Suppressor macrophage treated with lipopolysaccharide for 1 hour (primary cell): ENCODE measurements around the gene C1QL1.

Source experiments
- DNase-seq, 3 donors: peaks; one replicate each; pipeline ENCODE4 v3.0.0-alpha.2; 2020 to 2022

The C1QL1 gene

DNA sequence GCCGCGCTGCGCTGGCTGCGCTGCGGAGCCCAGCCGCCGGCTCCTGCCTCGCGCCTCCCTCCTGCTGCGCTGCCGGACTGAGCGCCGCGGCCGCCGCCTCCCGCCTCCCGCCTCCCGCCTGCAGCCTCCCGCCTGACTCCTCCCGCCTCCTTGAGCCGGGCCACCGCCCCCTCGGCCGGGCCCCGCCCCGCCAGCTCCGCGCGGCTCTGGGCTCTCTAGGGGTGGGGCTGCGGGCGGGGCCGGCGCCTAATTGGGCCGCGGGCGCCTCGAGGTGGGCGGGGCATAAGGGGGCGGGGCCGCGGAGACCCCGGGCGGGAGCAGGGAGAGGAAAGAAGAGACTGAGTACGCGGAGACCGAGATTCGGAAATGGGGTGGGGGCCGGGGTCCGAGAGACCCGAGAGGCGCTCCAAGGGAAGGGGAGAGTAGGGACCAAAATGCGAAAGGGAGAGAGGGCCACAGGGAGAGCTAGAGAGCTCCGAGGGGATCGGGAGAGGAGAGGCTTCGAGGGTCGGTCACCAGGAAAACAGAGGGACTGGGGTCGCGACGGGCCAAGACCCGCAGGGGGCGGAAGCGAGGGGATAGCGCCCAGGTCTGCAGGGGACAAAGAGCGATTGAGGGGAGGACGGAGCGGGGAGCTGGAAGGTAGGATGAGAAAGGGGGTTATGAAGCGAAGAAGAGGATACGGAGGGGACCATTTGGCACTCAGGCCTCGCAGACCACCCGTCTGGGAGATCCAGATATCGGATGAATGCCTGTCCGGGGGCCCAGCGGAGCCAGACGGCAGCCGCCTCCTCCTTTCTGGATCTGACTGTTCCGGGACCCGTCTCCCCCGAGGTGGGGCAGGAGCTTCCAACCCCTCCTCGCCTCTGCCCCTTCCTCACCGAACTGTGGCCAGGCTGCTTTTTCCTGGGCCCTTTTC lies at the start of gene C1QL1:
TSS of gene C1QL1 (minus strand) at position 79 of the 919 bp plus-strand sequence. CDS start 255 bp downstream, outside the sequence.
- DNase-seq: peak; percentile 93 to 98 (median 96)

DNA sequence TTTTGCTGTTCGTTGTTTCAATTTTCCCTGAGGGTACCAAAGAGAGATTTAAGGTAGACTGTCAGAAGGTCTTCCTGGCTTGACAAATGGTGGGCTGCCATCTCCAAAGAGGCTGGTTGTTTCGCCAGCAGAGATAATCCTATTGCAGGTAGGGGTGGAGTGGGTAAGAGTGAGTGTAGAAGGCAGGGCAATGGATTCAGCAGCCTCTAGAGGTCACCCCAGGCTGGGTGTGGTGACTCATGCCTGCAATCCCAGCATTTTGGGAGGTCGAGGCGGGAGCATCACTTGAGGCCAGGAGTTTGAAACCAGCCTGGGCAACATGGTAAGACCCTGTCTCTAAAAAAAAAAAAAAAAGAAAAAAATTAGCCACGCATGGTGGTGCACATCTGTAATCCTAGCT lies 48.7 kb upstream of the C1QL1 start:
- peak in 1 of 3 donors; percentile 15 for DNase-seq

GRCh38 chr17:45016237-45016636 lies 48.1 kb upstream of the C1QL1 start:
- no peak for DNase-seq

DNA sequence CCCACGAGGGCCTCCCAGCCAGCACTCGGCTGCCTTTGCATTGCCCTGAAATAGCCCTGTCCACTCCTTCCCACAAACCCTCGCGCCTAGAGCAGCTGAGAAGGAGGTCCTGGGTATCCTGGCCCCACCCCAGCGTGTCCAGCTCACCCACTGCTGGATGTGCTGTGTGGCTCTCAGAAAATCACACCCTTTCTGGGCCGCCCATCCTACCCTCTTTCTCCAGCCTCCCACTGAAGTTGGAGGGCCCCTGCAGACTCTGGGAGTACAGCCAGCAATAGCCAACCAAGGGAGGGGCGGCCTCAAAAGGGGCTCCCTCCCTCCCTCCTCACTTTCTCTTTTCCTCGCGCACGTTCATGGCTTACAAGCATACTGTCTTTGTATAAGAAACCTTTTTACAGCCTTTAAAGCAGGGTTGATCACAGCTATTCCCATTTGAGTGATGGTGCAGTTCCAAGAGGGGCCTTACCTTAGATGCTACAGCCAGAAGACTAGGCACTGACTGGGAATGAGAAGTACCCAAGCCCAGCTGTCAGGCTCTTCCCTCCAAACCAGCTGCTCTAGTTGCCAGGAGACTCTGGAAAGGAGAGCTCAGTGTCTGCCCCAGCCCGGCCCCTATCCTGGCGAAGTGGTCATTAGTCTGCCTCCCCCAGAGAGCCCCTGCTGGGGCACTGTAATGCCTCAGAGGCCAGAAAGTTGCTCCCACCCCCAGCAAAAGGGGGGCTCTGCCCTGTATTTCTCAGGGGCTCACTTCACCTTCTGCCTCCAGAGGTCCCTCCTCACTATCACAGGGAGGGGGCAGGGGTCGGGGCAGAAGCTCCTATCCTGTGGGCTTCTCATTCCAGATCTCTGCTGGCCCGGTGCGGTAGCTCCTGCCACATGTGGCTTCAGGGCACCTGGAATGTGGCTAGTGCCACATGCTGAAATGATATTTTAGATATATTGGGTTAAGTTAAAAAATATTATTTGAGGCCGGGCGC lies 45.2 kb upstream of the C1QL1 start:
- no peak for DNase-seq

GRCh38 chr17:45011767-45012166 lies 43.7 kb upstream of the C1QL1 start:
- DNase-seq: no peak

- DNase-seq: no peak
These were observed 41.8 kb upstream of the C1QL1 start for GRCh38 chr17:45009676-45010467.

DNA sequence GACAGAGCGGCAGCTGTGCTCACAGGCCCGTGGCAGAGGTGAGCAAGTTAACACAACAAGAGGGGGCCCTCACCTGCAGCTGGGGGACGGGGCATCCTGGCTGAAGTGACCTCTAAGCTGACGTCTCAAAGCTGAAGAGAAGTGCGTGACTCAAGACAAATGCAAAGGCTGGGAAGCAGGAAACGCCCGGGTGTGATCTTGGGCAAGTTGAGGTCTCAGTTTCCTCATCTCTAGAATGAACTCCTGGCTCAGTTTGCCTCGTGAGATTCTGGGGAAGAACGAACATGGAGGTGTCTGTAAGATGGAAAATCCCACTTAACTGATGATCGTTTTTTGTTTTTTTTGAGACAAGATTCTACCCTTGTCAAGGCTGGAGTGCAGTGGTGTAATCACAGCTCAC lies 40.1 kb upstream of the C1QL1 start:
- DNase-seq: peak; percentile 24 to 55 (median 54)

GRCh38 chr17:45006927-45007461 lies 38.9 kb upstream of the C1QL1 start:
- no peak for DNase-seq

DNA sequence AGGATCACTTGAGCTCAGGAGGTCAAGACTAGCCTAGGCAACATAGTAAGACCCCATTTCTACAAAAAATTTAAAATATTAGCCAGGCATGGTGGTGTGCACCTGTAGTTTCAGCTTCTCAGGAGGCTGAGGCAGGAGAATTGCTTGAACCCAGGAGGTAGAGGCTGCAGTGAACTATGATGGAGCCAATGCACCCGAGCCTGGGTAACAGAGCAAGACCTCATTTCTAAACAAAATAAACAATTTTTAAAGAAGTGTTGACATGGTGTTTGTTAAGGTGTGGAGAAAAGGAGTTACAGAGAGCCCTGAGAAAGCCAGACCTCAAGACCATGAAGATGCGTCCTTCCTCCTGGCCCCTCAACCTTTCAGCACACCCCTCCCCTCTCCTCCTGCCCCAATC lies 37.6 kb upstream of the C1QL1 start:
- DNase-seq: no peak

DNA sequence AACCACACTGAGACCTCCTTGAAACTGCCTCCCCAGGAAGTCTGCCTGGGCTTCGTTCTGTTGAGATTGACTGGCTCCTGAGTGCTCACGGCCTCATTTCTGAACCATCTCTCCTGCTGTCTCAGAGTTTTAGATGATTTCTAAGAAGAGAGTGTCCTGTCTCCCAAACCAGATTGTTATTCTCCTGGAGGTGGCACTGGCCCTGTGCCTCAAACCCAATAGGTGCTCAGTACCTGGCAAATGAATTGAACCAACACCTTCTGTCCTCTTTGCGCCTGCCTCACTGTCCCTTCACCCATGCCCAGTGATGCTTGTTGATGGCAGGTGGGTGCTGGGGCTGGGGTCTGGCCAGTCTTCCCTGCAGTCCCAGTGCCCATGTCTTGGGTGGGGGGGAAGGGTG lies 36.3 kb upstream of the C1QL1 start:
- no peak for DNase-seq

- DNase-seq: no peak
These were observed 35.8 kb upstream of the C1QL1 start for GRCh38 chr17:45003877-45004276.

- DNase-seq: no peak
These were observed 33.2 kb upstream of the C1QL1 start for GRCh38 chr17:45001310-45001709.

- DNase-seq: no peak
These were observed 31.3 kb upstream of the C1QL1 start for GRCh38 chr17:44999433-44999832.

- DNase-seq: no peak
These were observed 30.5 kb upstream of the C1QL1 start for GRCh38 chr17:44998646-44999045.

DNA sequence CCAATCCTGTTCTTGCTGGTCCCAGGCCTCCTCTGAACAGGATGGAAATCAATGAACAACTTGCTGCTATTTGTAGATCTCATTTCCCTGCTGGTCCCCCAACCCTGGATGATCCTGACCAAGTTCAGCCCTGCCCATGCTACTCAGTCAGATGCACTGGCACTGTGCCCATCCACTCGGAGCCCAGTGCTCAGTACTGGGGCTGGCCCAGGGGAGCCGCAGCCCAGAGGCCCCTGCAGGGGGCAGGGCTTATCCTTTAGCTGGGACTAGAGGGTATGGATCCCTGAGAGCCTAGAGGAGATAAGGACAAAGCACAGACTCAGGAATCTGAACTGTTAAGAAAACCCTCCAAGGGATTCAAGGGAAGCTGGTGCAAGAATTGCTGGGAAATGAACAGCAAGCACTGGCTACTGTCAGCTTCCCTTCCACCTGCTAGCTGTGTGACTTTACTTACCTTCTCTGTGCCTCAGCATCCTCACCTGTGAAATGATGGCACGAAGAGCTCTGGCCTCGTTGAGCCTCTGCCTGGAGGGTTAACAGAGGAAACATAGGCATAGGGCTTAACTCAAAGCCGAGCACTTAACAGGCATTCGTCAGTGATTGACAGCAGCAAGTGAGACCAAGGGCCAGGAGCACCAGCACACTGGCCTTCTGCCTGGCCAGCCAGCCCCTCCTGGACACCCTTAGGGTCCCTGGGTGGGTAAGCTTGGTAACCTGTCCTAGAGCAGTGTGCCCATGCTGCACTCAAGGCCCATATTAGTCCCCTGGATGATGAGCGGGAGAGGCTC lies 29.8 kb upstream of the C1QL1 start:
- no peak for DNase-seq

DNA sequence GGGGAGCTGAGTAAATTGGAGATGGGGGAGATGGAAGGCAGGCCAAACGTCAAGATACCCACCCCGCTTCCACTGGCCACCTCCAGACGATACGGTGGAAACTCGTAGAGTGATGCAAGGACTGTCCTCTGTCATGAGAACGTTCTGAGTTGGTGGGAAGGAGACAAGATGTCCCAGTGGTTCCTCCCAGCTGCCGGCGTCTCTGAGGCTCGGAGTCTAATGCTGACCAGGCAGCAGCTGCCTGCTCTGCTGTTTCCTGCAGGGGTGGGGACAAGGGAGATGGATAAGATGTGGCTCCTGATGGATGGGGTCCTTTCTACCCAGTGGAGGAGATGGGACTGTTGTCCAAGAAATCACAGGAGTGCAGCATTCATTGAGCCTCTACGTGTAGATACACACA lies 28.2 kb upstream of the C1QL1 start:
- DNase-seq: no peak

- DNase-seq: no peak
These were observed 27.4 kb upstream of the C1QL1 start for GRCh38 chr17:44995436-44996001.

DNA sequence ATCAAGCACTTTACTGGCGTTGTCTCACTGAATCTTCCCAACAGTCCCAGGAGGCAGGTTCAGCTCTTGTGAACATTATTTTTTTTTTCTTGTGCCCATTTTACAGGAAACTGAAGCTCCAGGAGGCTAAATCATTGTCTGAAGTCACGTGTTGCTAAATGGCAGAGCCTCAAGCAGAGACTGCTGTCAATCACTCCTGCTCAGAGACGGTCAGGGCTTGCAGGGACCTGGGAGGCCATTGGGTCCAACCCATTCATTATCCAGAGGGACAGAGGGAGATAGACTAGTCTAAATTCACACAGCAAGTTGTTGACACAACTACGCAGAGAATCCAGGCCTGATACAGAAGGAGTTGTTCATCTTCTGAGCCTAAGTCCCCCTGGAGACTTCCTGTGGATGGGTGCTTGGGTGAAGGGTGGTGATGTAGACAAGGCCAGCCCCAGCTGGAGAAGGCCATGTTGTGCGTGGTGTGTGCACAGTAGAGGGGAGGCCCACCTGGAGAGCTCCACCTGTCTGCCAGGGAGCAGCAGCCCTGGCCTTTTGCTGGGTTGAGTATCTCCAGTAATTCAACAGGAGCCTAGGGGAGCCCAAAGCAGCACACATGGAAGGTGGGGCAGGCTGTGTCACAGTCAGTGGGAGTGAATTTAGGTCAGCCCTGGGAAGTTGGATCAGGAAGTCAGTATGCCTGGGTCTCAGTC lies 24.3 kb upstream of the C1QL1 start:
- DNase-seq: no peak

DNA sequence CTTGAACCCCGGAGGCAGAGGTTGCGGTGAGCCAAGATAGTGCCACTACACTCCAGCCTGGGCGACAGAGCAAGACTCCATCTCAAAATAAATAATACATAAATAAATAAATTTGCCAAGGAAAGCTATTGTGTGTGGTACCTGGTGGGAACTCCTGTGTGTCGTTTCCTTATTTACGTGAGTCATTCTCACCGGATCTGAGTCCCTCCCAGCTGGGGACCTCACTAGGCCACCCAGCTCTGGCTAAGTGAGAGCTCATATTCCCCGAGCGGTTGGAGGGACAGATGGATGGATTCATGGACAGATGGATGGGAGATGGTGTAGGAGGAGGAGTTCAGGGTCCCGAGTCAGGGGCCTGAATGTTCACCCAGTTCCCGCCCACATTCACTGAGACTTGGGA lies 22.9 kb upstream of the C1QL1 start:
- no peak for DNase-seq

GRCh38 chr17:44989552-44990138 lies 21.5 kb upstream of the C1QL1 start:
- DNase-seq: no peak
